Measurements from ENCODE around the gene TSHZ2.

DNA sequence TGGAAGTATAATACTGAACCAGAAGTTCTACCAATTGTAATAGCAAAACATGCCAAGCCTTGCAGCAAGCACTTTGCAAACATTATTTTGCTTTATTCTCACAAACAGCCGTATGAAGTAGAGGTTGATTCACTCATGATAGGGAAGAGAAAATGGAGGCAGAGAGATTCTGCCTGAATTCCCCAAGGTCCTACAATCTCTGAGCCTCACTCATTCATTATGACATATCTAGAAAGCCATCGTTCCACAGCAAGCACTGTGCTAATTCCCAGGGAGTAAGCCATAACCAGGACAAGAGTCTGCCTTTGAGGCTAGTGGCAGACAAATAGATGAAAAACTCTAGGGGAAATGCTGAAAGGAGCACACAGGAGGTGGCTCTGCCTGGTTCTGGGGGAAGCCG is 288.0 kb downstream of the TSHZ2 start:
- TF ChIP-seq, protein P1, sequence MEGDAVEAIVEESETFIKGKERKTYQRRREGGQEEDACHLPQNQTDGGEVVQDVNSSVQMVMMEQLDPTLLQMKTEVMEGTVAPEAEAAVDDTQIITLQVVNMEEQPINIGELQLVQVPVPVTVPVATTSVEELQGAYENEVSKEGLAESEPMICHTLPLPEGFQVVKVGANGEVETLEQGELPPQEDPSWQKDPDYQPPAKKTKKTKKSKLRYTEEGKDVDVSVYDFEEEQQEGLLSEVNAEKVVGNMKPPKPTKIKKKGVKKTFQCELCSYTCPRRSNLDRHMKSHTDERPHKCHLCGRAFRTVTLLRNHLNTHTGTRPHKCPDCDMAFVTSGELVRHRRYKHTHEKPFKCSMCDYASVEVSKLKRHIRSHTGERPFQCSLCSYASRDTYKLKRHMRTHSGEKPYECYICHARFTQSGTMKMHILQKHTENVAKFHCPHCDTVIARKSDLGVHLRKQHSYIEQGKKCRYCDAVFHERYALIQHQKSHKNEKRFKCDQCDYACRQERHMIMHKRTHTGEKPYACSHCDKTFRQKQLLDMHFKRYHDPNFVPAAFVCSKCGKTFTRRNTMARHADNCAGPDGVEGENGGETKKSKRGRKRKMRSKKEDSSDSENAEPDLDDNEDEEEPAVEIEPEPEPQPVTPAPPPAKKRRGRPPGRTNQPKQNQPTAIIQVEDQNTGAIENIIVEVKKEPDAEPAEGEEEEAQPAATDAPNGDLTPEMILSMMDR (IDR thresholded peaks at IDR 0.05 in 4 of 5, conservative IDR thresholded peaks at IDR 0.05 in 1 of 5): no peak
- no peak for TF ChIP-seq POLR2A (IDR thresholded peaks at IDR 0.05)
